ENCODE results near the gene NIN. TPM values are rescaled to one million over a fixed set of nuclear protein-coding genes. Genes with fewer than 3 reads are reported as not detected.

The NIN gene
- polyA plus RNA-seq, 1 donor from 2014 or later: 47.6 TPM

DNA sequence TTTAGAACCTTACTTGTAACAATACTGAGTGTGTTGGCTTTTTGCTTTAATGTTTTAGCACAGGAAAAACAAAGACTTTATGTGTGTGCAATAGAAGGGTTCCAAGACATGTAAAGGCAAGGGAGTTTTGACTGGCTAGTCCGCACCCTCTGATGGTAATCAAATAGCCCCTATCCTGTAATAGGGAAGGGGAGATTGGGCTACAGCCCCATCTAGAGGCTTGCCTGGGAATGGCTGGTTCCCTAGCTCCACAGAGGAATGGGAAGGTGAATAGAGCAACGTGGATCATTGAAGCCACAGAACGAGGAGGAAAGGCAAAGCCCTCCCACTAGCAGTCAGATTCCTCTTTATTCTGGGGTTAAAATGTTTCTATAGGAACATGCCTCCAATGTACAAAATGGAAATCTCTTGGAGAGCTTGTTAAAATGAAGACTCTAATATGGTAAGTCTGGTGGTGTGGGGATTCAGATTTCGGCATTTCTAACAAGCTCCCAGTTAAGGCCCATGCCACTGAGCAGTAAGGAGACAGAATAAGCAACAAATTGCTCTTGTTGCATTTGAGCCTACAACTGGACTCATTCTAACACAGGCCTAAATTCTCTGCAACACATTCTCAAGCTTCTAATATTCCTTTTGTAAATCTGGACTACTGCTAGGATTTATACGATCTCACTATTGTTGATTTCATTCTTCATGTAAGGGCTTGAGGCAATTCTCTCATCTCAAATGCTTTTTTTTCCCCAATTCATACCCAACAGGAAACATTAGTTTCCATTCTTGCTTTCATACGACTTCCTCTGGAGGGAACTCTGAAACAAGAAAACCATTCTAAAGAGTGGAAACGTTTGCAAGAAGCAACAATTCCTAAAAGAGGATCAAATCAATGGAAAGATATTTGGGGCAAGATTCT lies 57.1 kb downstream of the NIN start:
- Histone ChIP-seq H3K27me3 (ENCODE audit: insufficient read depth, low read depth, low read length) (no peaks in the 10 kb centered on the region), H3K36me3 (ENCODE audit: insufficient read depth, low read length) (peaks cover 21% of the 10 kb centered on the region), H3K9me3 (ENCODE audit: low read length) (no peaks in the 10 kb centered on the region), H3K27ac (ENCODE audit: low read length) (no peak overlapping the region), H3K9me2 (ENCODE audit: insufficient read depth, low read length) (no peaks in the 10 kb centered on the region), H3K9ac (ENCODE audit: low read length) (no peak overlapping the region), H3F3A (ENCODE audit: insufficient read depth, low read length, poor library complexity, severe bottlenecking) (peaks cover 3% of the 10 kb centered on the region), H3K4me3 (ENCODE audit: low read length) (no peak overlapping the region), H3K79me2 (replicated peaks; ENCODE audit: insufficient read depth, low read length) (no peaks in the 10 kb centered on the region), H2AFZ (ENCODE audit: low read depth, low read length) (no peak overlapping the region), H4K20me1 (ENCODE audit: insufficient read depth) (no peaks in the 10 kb centered on the region), H3K4me2 (ENCODE audit: low read length) (no peak overlapping the region)
- TF ChIP-seq MXI1 (conservative IDR thresholded peaks at IDR 0.05; ENCODE audit: poor library complexity, severe bottlenecking): no peak
- no peak for TF ChIP-seq SMC3 (conservative IDR thresholded peaks at IDR 0.05; ENCODE audit: poor library complexity)
- TF ChIP-seq, protein P1, sequence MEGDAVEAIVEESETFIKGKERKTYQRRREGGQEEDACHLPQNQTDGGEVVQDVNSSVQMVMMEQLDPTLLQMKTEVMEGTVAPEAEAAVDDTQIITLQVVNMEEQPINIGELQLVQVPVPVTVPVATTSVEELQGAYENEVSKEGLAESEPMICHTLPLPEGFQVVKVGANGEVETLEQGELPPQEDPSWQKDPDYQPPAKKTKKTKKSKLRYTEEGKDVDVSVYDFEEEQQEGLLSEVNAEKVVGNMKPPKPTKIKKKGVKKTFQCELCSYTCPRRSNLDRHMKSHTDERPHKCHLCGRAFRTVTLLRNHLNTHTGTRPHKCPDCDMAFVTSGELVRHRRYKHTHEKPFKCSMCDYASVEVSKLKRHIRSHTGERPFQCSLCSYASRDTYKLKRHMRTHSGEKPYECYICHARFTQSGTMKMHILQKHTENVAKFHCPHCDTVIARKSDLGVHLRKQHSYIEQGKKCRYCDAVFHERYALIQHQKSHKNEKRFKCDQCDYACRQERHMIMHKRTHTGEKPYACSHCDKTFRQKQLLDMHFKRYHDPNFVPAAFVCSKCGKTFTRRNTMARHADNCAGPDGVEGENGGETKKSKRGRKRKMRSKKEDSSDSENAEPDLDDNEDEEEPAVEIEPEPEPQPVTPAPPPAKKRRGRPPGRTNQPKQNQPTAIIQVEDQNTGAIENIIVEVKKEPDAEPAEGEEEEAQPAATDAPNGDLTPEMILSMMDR (IDR thresholded peaks at IDR 0.05; ENCODE audit: poor library complexity, severe bottlenecking): peak; percentile 48
- TF ChIP-seq POLR2AphosphoS5 (IDR thresholded peaks at IDR 0.05): no peak
- TF ChIP-seq EP300 (conservative IDR thresholded peaks at IDR 0.05; ENCODE audit: poor library complexity, severe bottlenecking): no peak

DNA sequence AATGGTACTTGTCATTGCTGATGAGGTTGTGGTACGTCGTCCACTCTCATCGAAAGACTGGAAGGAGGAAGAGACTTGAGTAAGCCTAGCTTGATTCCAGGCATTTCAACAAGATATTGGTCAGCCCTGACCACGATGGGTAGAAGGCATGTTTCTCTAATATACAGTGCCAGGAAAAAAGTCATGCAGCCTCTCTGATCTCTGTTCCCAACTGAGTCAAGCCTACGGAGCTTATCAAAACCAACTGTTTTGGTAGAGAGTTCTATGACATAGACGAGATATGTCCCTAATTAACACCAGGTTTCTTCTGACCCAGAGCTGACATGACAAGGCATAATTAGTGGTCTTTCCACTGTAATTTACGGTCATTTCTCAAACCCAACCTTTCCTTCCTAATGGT lies 58.5 kb downstream of the NIN start:
- Histone ChIP-seq H3K4me3 (ENCODE audit: low read length) (no peak overlapping the region), H3K9ac (ENCODE audit: low read length) (no peak overlapping the region), H3K36me3 (ENCODE audit: insufficient read depth, low read length) (peaks cover 24% of the 10 kb centered on the region), H4K20me1 (ENCODE audit: insufficient read depth) (no peaks in the 10 kb centered on the region), H2AFZ (ENCODE audit: low read depth, low read length) (no peak overlapping the region), H3K27ac (ENCODE audit: low read length) (no peak overlapping the region), H3K9me2 (ENCODE audit: insufficient read depth, low read length) (no peaks in the 10 kb centered on the region), H3K9me3 (ENCODE audit: low read length) (no peaks in the 10 kb centered on the region), H3F3A (ENCODE audit: insufficient read depth, low read length, poor library complexity, severe bottlenecking) (peaks cover 3% of the 10 kb centered on the region), H3K79me2 (replicated peaks; ENCODE audit: insufficient read depth, low read length) (no peaks in the 10 kb centered on the region), H3K27me3 (ENCODE audit: insufficient read depth, low read depth, low read length) (no peaks in the 10 kb centered on the region), H3K4me2 (ENCODE audit: low read length) (no peak overlapping the region)
- TF ChIP-seq SMC3 (conservative IDR thresholded peaks at IDR 0.05; ENCODE audit: poor library complexity): no peak
- TF ChIP-seq TAF1 (IDR thresholded peaks at IDR 0.05; ENCODE audit: low read depth): no peak
- TF ChIP-seq, protein P1 (IDR thresholded peaks at IDR 0.05; ENCODE audit: poor library complexity, severe bottlenecking): no peak
- no peak for TF ChIP-seq RAD21 (conservative IDR thresholded peaks at IDR 0.05)
- no peak for TF ChIP-seq POLR2AphosphoS5 (IDR thresholded peaks at IDR 0.05)
- no peak for TF ChIP-seq MXI1 (conservative IDR thresholded peaks at IDR 0.05; ENCODE audit: poor library complexity, severe bottlenecking)
- TF ChIP-seq, protein P2, sequence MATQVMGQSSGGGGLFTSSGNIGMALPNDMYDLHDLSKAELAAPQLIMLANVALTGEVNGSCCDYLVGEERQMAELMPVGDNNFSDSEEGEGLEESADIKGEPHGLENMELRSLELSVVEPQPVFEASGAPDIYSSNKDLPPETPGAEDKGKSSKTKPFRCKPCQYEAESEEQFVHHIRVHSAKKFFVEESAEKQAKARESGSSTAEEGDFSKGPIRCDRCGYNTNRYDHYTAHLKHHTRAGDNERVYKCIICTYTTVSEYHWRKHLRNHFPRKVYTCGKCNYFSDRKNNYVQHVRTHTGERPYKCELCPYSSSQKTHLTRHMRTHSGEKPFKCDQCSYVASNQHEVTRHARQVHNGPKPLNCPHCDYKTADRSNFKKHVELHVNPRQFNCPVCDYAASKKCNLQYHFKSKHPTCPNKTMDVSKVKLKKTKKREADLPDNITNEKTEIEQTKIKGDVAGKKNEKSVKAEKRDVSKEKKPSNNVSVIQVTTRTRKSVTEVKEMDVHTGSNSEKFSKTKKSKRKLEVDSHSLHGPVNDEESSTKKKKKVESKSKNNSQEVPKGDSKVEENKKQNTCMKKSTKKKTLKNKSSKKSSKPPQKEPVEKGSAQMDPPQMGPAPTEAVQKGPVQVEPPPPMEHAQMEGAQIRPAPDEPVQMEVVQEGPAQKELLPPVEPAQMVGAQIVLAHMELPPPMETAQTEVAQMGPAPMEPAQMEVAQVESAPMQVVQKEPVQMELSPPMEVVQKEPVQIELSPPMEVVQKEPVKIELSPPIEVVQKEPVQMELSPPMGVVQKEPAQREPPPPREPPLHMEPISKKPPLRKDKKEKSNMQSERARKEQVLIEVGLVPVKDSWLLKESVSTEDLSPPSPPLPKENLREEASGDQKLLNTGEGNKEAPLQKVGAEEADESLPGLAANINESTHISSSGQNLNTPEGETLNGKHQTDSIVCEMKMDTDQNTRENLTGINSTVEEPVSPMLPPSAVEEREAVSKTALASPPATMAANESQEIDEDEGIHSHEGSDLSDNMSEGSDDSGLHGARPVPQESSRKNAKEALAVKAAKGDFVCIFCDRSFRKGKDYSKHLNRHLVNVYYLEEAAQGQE (IDR thresholded peaks at IDR 0.05; ENCODE audit: borderline replicate concordance): no peak
- no peak for TF ChIP-seq EZH2 (IDR thresholded peaks at IDR 0.05; ENCODE audit: borderline replicate concordance, insufficient read depth, low read length, poor library complexity, severe bottlenecking)
- no peak for TF ChIP-seq EP300 (conservative IDR thresholded peaks at IDR 0.05; ENCODE audit: poor library complexity, severe bottlenecking)
